ENCODE measurements around the gene PF4V1.

Gene PF4V1

DNA sequence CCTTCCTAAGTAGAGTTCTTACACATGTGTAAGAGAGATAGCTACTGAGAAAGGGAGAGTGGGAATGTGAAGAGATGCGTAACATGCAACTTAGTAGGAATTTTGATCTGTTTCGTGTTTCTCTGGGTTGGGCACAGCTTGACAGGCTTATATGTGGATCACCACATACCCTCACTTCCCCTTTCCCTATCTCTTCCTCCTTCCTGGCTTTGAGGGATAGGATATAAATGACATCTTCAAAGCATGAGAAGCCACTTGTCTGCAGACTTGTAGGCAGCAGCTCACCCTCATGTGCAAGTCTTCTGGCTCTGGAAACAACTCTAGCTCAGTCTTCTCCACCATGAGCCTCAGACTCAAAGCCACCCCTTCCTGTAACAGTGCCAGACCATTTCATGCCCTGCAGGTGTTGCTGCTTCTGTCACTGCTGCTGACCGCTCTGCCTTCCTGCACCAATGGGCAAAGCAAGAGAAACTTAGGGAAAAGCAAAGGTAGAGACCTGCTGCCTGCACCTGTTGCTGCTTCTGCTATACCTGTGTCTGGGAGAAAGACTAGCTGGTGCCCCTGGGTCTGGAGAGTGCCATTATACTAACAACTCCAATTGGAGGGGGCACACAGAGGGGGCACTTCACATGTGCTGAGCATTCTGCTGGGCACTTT is 5.4 kb upstream of the PF4V1 start:
- no peak for DNase-seq (ENCODE audit: low read depth in 2 of 2)

DNA sequence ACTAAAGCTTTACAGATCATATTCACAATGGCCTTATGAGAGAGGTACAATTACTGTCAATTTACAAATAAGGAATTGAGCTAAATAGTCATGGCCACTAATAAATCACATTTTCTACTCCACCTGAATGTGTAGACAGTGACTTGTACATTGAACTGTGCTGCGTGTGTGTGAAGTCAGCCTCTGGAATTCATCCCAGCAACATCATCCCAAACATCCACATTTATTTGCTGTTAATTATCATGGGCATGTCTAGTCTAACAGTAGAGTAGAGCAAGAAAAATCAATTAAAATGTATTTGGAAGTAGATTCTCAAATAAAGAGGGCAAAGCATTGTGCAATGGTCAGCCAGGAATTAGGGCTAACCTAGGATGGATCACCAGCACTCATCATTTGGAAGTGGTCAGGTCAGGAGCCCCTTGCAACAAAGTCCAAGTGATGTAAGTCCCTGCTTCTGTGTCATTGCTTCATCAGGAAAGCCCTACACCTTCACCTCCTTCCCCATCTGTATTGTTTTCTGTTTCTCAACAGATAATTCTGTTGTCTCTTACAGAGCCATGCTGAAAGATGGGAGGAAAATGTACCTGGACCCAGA is 4.8 kb upstream of the PF4V1 start:
- DNase-seq (ENCODE audit: low read depth in 2 of 2) = no peak

DNA sequence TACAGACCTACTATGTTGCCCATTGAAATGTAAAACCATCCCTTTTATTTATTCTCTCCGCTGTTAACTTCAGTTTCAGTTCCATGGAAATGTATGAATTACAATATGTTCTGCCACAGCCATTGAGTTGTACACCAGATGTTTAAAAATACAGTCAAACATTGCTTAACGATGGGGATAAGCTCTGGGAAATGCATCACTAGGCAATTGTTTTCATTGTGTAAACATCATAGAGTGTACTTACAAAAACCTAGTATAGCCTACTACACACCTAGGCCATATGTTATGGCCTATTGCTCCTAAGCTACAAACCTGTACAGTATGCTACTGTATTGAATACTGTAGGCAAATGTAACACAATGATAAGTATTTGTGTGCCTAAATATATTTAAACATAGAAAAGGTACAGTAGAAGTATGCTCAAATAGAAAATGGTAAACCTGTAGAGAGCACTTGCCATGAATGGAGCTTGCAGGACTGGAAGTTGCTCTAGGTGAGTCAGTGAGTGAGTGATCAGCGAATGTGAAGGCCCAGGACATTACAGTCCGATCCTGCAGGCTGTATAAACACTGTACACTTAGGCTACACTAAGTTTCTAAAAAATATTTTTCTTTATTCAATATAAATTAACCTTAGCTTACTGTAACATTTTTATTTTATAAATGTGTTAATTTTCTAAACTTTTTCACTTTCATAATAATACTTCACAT is 2.7 kb upstream of the PF4V1 start:
- DNase-seq (ENCODE audit: low read depth in 2 of 2) = no peak

DNA sequence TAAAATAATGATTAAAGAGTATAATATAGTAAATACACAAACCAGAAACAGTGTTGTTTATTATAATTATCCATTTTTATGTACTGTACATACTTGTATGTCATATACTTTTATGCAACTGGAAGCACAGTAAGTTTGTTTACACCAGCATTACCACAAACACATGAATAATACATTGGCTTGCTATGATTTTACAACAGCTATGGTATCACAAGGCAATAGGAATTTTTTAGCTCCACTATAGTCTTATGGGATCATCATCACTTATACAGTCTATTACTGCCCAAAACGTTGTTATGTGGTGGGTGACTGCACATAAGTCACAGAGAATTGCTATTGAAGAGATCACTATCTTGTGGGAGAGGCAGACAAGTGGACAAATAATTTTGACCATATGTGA is 1.8 kb upstream of the PF4V1 start:
- DNase-seq (ENCODE audit: low read depth in 2 of 2) = no peak

DNA sequence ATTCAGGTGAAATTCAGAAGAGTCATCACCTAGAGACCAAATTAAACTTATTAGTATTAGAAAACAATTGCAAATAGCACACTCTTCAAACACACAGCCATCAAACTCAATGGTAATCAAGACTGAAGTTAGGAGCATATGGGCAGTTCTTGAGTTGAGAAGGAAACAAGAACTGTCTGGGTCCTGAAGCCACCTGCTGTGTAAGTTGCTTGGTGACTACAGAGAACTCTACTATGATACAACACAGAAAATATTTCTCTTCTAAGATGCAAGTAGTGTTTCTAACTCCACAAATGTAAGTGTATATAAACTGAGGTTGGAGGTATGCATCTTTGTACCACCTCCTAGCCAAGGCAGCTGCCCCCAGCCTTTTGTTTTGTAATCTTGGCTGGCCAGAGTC is 325 bp upstream of the PF4V1 start:
- no peak for DNase-seq (ENCODE audit: low read depth in 2 of 2)

DNA sequence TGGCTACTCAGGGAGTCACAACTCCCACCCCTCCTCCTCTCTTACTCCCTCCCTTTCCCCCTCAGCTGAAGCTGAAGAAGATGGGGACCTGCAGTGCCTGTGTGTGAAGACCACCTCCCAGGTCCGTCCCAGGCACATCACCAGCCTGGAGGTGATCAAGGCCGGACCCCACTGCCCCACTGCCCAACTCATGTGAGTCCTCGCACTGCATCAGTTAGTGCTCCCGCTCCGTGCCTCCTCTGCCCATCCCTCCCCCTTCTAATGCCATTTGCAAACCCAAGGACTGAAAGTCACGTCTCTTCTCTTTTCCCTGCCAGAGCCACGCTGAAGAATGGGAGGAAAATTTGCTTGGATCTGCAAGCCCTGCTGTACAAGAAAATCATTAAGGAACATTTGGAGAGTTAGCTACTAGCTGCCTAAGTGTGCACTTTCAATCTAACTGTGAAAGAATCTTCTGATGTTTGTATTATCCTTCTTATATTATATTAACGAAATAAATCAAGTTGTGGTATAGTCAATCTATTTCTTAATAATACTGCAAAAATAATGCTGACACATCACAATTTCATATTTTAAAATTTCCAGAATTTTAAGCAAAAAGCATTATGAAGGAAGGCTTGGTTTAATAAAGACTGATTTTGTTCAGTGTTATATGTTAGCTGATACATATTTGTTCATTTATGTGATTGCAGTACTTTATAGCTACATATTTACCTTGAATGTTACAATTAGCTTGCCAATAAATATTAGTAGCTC is 800 bp downstream of the PF4V1 start:
- DNase-seq (ENCODE audit: low read depth in 2 of 2) = no peak

DNA sequence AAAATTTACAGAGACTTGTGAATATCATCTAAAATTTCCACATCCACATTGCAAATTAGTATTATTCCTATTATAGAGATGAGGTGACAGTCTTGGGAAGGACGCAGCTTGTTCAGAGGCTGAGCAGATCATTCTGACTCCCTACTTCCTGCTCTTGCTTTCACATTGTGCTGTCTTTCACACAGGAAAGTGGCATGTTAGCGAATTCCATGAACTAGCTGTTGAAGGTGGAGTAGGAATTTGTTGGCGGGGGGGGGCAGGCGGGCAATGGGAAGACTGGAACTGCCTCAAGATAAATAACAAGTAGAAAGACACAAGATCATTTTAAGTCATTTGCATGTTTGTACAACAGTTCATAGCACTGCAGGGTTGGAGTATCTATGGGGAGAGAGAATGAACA is 2.3 kb downstream of the PF4V1 start:
- no peak for DNase-seq (ENCODE audit: low read depth in 2 of 2)

DNA sequence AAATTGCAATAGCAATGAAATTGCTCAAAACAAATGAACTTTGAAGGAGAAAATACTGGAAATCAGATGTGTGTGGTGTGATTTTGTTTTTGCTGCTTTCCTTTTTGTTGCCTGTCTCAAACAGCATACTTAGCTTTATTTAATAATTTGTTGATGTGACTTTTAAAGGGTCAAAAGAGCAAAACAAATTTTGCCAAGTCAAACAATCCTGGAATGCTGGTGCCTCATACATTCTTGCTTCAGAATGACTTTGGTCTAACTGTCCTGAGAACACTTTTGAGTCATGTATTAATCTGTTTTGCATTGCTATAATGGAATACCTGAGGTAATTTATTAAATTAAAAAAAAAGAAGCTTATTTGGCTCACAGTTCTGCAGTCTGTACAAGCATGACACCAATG is 3.4 kb downstream of the PF4V1 start:
- no peak for DNase-seq (ENCODE audit: low read depth in 2 of 2)

DNA sequence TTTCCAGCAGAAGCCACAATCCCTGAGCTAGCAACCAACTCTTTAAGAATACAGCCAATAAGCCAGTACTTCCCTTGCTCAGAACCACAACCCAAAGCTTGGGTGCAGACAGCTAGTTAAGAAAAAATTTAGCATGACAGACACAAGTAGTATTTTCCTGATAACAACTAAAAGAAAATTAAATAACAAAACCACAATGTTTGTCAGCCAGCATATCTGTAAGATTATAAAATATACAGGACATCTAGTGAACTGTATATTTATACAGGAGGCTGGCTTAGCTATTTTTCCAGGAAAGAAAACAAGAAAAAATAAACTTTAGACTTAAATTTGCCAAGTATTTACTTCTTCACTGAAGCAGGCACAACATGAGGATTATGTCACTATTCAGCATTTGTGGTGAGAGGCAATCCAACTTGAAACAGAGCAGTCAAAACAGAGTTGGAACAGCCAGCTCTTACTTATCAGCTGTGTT is 6.6 kb downstream of the PF4V1 start:
- DNase-seq (ENCODE audit: low read depth in 2 of 2) = no peak

DNA sequence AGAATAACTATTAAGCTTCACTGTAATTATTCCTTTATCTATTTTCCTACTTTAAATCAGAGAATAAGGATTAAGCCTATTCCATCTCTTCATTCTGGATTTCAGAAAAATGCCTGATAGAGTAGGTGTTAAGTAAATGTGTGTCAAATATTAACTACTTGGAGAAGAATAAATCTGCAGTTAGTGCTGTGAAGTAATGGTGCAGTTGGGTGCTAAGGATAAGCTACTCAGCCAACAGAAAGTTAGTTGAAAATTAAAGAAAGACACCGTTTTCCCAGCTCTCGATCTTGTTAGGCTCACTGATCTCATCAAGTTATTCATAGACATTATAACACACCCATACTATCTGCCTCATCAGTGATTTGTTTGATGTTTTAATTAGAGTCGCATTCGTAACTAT is 7.1 kb downstream of the PF4V1 start:
- DNase-seq (ENCODE audit: low read depth in 2 of 2) = no peak

DNA sequence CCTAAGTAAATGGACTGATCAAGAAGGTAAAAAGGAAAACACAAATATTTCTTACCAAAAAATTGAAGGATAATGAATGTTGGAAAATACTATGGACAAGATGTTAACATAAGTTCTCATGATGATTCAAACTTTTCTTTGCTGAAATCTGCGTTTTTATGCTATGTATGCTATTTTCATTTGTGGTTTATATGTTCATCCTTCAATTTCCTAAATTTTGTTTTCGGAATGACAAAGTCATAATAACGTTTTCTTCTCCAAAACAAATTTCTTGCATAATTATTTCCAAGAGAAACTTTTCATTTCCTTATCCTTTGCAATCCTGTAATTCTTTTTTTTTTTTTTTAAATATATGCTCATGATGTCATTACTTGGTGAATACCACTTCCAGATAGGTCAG is 7.8 kb downstream of the PF4V1 start:
- DNase-seq (ENCODE audit: low read depth in 2 of 2) = no peak

DNA sequence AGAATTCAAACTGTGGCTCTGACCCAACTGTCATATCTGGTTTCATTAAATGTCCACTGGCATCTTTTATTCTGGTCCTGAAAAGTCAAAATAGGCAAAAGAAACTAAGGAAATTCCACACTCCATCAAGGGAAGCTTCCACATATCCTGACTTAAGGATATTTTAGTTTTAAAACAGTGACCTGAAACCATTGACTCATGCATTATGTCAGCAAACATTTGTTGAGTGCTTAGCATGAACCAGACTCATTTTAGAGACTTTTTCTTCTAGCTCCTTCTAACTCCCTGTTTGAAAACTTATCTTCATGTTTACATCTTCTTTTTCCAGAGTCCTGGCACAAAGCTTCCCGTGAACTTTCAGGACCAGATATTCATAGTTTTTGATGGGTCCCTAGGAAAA is 9.2 kb downstream of the PF4V1 start:
- DNase-seq (ENCODE audit: low read depth in 2 of 2) = no peak

DNA sequence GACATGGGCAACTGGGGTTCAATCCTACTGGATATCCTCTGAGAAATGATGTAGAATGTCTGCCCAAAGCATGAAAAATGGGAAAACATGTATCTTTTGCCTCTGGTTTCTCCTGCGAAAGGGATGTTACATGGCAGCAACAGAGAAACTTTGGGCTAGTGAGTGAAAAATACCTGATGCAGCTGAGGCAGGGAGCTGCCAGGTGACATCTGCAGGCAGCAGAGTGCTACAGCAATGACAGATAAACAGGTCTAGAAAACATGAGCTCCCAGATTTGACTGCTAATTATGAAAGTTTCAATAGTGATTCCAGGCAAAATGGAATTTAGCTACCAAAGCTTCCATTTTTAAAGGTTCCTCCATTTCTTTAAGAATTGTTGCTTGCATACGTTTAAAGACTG is 11.3 kb downstream of the PF4V1 start:
- DNase-seq (ENCODE audit: low read depth in 2 of 2) = no peak

DNA sequence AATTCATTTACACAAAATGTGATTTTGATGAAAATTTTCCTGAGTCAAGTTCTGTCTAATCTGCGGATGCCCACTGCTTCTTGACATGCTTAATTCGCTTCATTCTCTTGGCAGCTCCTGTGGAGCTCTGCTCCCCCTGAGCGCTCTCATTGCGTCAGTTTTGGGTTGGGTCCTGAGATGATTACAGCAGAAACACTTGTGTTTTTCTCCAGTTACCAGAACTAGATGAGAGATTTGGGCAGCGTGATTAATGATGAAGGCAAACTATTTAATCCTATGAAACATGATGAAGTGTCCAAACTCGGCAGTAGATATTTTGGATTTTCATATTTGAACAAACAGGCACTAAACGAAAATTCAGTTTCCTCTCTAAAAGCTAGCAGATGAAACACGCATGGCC is 11.9 kb downstream of the PF4V1 start:
- DNase-seq (ENCODE audit: low read depth in 2 of 2) = no peak

DNA sequence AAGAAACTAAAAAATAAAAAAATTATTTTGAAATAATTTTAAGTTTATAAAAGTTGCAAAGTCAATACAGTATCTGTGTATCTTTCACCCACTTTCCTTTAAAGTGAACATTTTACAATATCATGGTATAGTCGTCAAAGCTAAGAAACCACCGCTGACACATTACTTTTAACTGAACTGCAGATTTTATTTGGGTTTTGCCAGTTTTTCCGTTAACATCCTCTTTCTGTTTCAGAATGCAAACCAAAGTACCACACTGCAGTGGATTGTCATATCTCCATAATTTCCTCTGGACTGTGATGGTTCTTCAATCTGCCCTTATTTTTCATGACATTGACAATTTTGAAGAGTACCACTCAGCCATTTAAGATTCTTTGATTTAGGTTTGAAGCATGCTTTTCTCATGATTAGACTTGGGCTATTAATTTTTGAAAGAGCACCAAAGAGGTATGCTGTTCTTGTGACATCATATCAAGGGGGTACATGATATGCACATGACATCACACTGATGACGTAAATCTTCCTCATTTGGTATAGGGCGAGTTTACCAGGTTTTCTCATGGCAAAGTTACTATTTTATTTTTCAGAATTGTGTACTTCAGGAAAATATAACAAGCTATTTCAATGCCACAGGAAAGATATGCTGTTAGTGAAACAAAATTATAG is 12.5 kb downstream of the PF4V1 start:
- no peak for DNase-seq (ENCODE audit: low read depth in 2 of 2)

DNA sequence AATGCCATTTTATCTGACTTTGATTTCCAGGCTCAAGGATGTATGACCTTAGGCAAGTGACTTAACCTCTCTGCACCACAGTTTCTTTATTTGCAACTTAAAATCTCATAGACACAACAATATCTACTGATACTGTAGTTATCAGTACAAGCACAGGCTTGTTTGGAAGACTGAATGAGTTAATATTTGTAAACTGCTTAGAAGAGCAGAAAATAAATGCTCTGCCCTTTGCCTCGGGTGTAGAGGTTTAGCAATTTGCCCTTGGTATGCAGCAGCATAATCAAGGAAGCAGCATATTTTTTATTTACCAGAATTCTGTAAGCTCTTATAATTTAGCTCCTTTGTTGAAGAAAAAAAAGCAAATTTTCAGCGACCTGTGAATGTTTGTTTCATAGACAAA is 13.2 kb downstream of the PF4V1 start:
- no peak for DNase-seq (ENCODE audit: low read depth in 2 of 2)

DNA sequence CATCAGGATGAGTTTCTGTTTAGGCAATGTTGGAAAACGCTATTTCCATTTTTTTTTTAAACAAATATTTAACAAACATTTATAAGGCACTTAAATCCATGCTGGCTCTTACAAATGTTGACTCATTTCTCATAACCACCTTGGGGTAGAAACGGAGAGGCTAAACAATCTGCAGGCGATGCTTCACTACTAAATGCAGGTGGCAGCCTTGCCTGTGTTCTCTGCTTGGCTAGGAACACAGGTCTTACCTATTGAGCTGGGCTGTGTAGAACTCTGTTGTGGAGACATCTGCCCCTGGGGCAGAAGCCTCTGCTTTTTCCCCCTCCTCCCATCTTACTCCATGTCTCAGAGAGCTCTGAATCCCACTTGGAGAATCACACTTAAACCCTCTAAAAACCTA is 14.7 kb downstream of the PF4V1 start:
- no peak for DNase-seq (ENCODE audit: low read depth in 2 of 2)

DNA sequence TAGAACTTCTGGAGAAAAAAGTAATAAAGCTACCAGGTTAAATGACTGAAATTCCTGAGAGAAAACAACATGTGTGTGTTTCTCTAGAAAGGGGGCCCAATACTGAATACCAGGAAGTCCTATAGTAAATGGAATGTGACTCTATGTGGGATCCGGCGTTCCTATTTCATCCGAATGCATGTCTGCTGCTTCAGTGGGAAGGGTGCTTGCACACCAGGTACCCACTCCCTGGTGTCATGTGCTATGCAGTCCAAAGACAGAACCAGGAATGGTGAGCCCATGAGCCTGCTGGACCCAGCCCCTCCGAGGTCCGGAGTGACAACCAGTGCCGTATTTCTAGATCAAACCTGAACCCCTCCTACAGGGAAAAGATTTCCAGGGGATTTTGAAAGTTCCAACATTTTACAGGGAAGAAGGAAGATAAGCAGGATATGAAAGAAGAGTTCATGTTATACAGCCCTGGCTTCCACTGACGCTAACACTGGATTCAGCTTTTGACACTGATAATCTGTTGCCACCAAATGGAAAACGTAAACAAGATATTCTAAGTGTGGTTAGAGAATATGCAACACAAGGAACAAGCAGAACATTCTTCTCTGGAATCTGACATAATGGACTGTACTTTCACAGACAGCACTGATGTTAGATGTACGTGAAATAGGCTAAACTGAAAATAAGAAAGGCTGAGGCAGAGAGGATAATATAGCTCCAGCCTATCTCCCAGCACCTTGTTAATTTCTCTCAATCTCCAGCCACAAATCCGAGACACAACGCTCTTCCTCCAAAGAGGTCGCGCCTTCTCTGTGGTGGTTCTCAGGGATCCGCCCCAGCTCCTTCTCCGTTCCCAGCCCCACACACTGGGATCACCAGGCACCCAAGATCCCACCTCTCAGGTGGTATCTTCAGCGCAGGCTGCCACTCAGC is 15.4 kb downstream of the PF4V1 start:
- no peak for DNase-seq (ENCODE audit: low read depth in 2 of 2)

DNA sequence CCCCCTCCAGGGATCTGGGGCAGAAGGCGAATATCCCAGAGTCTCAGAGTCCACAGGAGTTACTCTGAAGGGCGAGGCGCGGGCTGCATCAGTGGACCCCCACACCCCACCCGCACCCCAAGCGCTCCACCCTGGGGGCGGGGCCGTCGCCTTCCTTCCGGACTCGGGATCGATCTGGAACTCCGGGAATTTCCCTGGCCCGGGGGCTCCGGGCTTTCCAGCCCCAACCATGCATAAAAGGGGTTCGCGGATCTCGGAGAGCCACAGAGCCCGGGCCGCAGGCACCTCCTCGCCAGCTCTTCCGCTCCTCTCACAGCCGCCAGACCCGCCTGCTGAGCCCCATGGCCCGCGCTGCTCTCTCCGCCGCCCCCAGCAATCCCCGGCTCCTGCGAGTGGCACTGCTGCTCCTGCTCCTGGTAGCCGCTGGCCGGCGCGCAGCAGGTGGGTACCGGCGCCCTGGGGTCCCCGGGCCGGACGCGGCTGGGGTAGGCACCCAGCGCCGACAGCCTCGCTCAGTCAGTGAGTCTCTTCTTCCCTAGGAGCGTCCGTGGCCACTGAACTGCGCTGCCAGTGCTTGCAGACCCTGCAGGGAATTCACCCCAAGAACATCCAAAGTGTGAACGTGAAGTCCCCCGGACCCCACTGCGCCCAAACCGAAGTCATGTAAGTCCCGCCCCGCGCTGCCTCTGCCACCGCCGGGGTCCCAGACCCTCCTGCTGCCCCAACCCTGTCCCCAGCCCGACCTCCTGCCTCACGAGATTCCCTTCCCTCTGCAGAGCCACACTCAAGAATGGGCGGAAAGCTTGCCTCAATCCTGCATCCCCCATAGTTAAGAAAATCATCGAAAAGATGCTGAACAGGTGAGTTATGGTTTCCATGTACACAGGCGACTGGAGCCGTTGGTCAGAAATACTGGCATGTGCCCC is 16.3 kb downstream of the PF4V1 start, which contains the start of gene CXCL1:
TSS of gene CXCL1 (plus strand) at position 264 of the 926 bp plus-strand sequence. CDS start at position 342, 78 bp downstream.
- DNase-seq (ENCODE audit: low read depth in 2 of 2) = no peak

DNA sequence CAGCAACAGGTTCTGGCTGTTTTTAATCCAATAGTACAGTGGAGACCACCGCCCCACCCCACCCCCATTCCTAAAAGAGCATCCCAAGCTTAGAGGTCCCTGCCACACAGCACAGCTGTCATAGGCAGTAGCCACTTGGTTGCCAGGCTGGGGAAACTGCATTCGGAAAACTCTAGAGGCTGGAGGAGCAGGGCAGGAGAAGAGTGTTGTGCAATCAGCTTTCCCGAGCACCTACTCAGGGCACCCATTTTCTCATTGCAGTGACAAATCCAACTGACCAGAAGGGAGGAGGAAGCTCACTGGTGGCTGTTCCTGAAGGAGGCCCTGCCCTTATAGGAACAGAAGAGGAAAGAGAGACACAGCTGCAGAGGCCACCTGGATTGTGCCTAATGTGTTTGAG is 17.2 kb downstream of the PF4V1 start:
- no peak for DNase-seq (ENCODE audit: low read depth in 2 of 2)

Data from stimulated activated CD4-positive, alpha-beta T cell treated with anti-CD3 and anti-CD28 coated beads, Interleukin-12 subunit alpha, Interleukin-12 subunit beta, amount 100 ng/mL, for 24 hours (primary cell).